ENCODE results near the gene ACOT7. TPM values are rescaled to one million over a fixed set of nuclear protein-coding genes. Genes with fewer than 3 reads are reported as not detected.
A peak's percentile ranks its signal among the peaks of the same experiment; 100 is the strongest.

Gene ACOT7, protein sequence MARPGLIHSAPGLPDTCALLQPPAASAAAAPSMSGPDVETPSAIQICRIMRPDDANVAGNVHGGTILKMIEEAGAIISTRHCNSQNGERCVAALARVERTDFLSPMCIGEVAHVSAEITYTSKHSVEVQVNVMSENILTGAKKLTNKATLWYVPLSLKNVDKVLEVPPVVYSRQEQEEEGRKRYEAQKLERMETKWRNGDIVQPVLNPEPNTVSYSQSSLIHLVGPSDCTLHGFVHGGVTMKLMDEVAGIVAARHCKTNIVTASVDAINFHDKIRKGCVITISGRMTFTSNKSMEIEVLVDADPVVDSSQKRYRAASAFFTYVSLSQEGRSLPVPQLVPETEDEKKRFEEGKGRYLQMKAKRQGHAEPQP
- 133 to 151 TPM (median 137 TPM) in 3 replicates for total RNA-seq (2021)
- Bru-seq, nascent RNA: percentile 57 among the genes with signal in this experiment
- long read RNA-seq, experiment 1, transcript ACOT7-204 (9 exons, 1,614 nt): minor isoform, 16 of 317 reads
- long read RNA-seq, experiment 1, transcript ACOT7-210 (9 exons, 1,403 nt): major isoform, 273 of 317 reads
- long read RNA-seq, experiment 1, partial matches to known transcripts: 11 of 317 reads
- long read RNA-seq, experiment 1, other reads (novel, unspliced or antisense): 17 of 317 reads
- long read RNA-seq, experiment 2, transcript ACOT7-210 (9 exons, 1,403 nt): major isoform, 132 of 185 reads
- long read RNA-seq, experiment 2, transcript ACOT7-204 (9 exons, 1,614 nt): minor isoform, 5 of 185 reads
- long read RNA-seq, experiment 2, partial matches to known transcripts: 37 of 185 reads
- long read RNA-seq, experiment 2, other reads (novel, unspliced or antisense): 11 of 185 reads
- long read RNA-seq, experiment 3, transcript ACOT7-204 (9 exons, 1,614 nt): minor isoform, 19 of 193 reads
- long read RNA-seq, experiment 3, transcript ACOT7-210 (9 exons, 1,403 nt): major isoform, 159 of 193 reads
- long read RNA-seq, experiment 3, partial matches to known transcripts: 9 of 193 reads
- long read RNA-seq, experiment 3, other reads (novel, unspliced or antisense): 6 of 193 reads

GRCh38 chr1:6393400-6394187 lies at the start of gene ACOT7:
ACOT7 (minus strand) TSS chr1:6393767; CDS start chr1:6393399, 368 bp downstream.
- H3K4me3 Mint-ChIP-seq: peak within 1 kb of the TSS; percentile 80
- DNase-seq (ENCODE audit: low spot score) (peak; percentile 89), ATAC-seq (peak; percentile 88)
- ChIA-PET POLR2A (interaction anchor here (0.6 to 2.5 kb wide), 4 partner anchors 9 to 132 kb away, joined by 3 to 12 read pairs (median 3); no protein-coding TSS in a partner anchor), CTCF (interaction anchor here (0.6 to 6.0 kb wide), 27 partner anchors 9 to 648 kb away, joined by 3 to 35 read pairs (median 5); partner anchors contain the start of genes HES2, NOL9 and TAS1R1)
- peaks cover 3% of the 10 kb centered on the region; the same call in 1 of the 2 replicates for H3K36me3 Mint-ChIP-seq
- peak within 1 kb of the TSS; percentile 95 for H3K27ac Mint-ChIP-seq
- H3K4me1 Mint-ChIP-seq: peaks cover 18% of the 10 kb centered on the region
- H3K9me3 Mint-ChIP-seq: peaks cover 9% of the 10 kb centered on the region; the same call in 1 of the 2 replicates
- H3K27me3 Mint-ChIP-seq (ENCODE audit: low read depth): peaks cover 9% of the 10 kb centered on the region
- TF ChIP-seq ELF4 (CRISPR knock-in tag; IDR thresholded peaks at IDR 0.05; ENCODE audit: low read depth): 0 out of 2 replicates have a peak, but pooled peaks have one; percentile 27
- TF ChIP-seq SP1 (CRISPR knock-in tag; conservative IDR thresholded peaks at IDR 0.05): peak; percentile 63
- 0 out of 2 replicates have a peak, but pooled peaks have one; percentile 51 for TF ChIP-seq FOXK1 (CRISPR knock-in tag; IDR thresholded peaks at IDR 0.05)
- TF ChIP-seq, protein P1, sequence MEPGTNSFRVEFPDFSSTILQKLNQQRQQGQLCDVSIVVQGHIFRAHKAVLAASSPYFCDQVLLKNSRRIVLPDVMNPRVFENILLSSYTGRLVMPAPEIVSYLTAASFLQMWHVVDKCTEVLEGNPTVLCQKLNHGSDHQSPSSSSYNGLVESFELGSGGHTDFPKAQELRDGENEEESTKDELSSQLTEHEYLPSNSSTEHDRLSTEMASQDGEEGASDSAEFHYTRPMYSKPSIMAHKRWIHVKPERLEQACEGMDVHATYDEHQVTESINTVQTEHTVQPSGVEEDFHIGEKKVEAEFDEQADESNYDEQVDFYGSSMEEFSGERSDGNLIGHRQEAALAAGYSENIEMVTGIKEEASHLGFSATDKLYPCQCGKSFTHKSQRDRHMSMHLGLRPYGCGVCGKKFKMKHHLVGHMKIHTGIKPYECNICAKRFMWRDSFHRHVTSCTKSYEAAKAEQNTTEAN (CRISPR knock-in tag; IDR thresholded peaks at IDR 0.05): peak; percentile 23; the same call in 1 of the 2 replicates
- TF ChIP-seq USF2 (CRISPR knock-in tag; IDR thresholded peaks at IDR 0.05): peak; percentile 46; the same call in 1 of the 2 replicates
- peak; percentile 67; the same call in 1 of the 2 replicates for TF ChIP-seq HMGXB4 (CRISPR knock-in tag; IDR thresholded peaks at IDR 0.05)
- peak; percentile 61 for TF ChIP-seq PRDM15 (CRISPR knock-in tag; IDR thresholded peaks at IDR 0.05)
- TF ChIP-seq, protein P2, sequence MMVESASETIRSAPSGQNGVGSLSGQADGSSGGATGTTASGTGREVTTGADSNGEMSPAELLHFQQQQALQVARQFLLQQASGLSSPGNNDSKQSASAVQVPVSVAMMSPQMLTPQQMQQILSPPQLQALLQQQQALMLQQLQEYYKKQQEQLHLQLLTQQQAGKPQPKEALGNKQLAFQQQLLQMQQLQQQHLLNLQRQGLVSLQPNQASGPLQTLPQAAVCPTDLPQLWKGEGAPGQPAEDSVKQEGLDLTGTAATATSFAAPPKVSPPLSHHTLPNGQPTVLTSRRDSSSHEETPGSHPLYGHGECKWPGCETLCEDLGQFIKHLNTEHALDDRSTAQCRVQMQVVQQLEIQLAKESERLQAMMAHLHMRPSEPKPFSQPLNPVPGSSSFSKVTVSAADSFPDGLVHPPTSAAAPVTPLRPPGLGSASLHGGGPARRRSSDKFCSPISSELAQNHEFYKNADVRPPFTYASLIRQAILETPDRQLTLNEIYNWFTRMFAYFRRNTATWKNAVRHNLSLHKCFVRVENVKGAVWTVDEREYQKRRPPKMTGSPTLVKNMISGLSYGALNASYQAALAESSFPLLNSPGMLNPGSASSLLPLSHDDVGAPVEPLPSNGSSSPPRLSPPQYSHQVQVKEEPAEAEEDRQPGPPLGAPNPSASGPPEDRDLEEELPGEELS (CRISPR knock-in tag; IDR thresholded peaks at IDR 0.05): 0 out of 2 replicates have a peak, but pooled peaks have one; percentile 8
- TF ChIP-seq MAX (CRISPR knock-in tag; IDR thresholded peaks at IDR 0.05): peak; percentile 62; the same call in 1 of the 2 replicates
- TF ChIP-seq IRF2 (CRISPR knock-in tag; IDR thresholded peaks at IDR 0.05; ENCODE audit: borderline replicate concordance, low read depth): no peak
- 0 out of 2 replicates have a peak, but pooled peaks have one; percentile 7 for TF ChIP-seq ETV6 (CRISPR knock-in tag; IDR thresholded peaks at IDR 0.05)
- TF ChIP-seq ERG (CRISPR knock-in tag; IDR thresholded peaks at IDR 0.05): no peak
- TF ChIP-seq, protein P3, sequence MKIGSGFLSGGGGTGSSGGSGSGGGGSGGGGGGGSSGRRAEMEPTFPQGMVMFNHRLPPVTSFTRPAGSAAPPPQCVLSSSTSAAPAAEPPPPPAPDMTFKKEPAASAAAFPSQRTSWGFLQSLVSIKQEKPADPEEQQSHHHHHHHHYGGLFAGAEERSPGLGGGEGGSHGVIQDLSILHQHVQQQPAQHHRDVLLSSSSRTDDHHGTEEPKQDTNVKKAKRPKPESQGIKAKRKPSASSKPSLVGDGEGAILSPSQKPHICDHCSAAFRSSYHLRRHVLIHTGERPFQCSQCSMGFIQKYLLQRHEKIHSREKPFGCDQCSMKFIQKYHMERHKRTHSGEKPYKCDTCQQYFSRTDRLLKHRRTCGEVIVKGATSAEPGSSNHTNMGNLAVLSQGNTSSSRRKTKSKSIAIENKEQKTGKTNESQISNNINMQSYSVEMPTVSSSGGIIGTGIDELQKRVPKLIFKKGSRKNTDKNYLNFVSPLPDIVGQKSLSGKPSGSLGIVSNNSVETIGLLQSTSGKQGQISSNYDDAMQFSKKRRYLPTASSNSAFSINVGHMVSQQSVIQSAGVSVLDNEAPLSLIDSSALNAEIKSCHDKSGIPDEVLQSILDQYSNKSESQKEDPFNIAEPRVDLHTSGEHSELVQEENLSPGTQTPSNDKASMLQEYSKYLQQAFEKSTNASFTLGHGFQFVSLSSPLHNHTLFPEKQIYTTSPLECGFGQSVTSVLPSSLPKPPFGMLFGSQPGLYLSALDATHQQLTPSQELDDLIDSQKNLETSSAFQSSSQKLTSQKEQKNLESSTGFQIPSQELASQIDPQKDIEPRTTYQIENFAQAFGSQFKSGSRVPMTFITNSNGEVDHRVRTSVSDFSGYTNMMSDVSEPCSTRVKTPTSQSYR (CRISPR knock-in tag; IDR thresholded peaks at IDR 0.05): no peak
- TF ChIP-seq E2F5 (CRISPR knock-in tag; IDR thresholded peaks at IDR 0.05): peak; percentile 84; the same call in 1 of the 2 replicates
